GM12878 (cell line): Measurements from ENCODE around the gene C1QTNF5. TPM values are rescaled to one million over a fixed set of nuclear protein-coding genes. Genes with fewer than 3 reads are reported as not detected.

Experiments used
- ATAC-seq: fragments of 200-7000 bp; cut with Tn5 transposase; 3 replicates; pipeline ENCODE4 v1.9.1; 2020; ENCODE audit warnings: mild to moderate bottlenecking, moderate library complexity
- BruUV-seq: library from RNA; stranded (reverse); fragments of 400-500 nt; replicated peaks from 2 replicates; lab custom pipeline; 2021; lab: Mats Ljungman, UMichigan
- CTCF ChIA-PET: fragments of 300-600 bp; sonication (Branson Sonifier 250); formaldehyde crosslinking; extraction: SDS; loops from one replicate; lab custom pipeline; 2021; ENCODE audit warnings: inconsistent platforms; lab: Yijun Ruan, JAX
- POLR2A ChIA-PET: fragments of 350-600 bp; formaldehyde crosslinking; extraction: SDS; loops from one replicate; lab custom pipeline; 2021; ENCODE audit warnings: inconsistent platforms; lab: Charles Lee
- RAD21 ChIA-PET: fragments of 300-600 bp; sonication (Branson Sonifier 250); formaldehyde crosslinking; loops from one replicate; lab custom pipeline; 2023; ENCODE audit warnings: antibody characterized with exemption; ENCODE audit not compliant: unreplicated experiment; lab: Charles Lee
- SMC1A ChIA-PET: fragments of 300-600 bp; sonication (Branson Sonifier 250); formaldehyde crosslinking; loops from one replicate; lab custom pipeline; 2023; ENCODE audit not compliant: unreplicated experiment, uncharacterized antibody; lab: Charles Lee
- DNase-seq: peaks from one replicate; pipeline ENCODE4 v3.0.0-alpha.2; 2011; ENCODE audit warnings: low read depth, low spot score
- FAIRE-seq: peaks from 3 replicates; lab custom pipeline; 2011; peaks lifted over from hg19 to GRCh38; lab: Jason Lieb, UNC
- H2AFZ ChIP-seq: 2 replicates; pipeline ENCODE4 v1.6.0; 2011; ENCODE audit warnings: low read depth, low read length, control low read depth; ENCODE audit not compliant: control insufficient read depth
- H3K27ac ChIP-seq: 2 replicates; pipeline ENCODE4 v1.5.1; 2011; ENCODE audit warnings: control low read depth; ENCODE audit not compliant: control insufficient read depth, insufficient read depth
- H3K27me3 ChIP-seq, 2 experiments: replicated peaks in 1 of 2; 2 replicates each; pipeline versions ENCODE4 v1.6.0 to v1.6.1; 2011; ENCODE audit warnings: low read length in 1 of 2; ENCODE audit not compliant: control insufficient read depth in 2 of 2, insufficient read depth in 2 of 2
- H3K36me3 ChIP-seq, 2 experiments: 2 replicates each; pipeline ENCODE4 v1.5.1; 2011; ENCODE audit warnings: low read length in 1 of 2; ENCODE audit not compliant: control insufficient read depth in 2 of 2, insufficient read depth in 2 of 2
- H3K4me1 ChIP-seq: 2 replicates; pipeline ENCODE4 v1.6.1; 2011; ENCODE audit warnings: mild to moderate bottlenecking, low read length, moderate library complexity, mixed read lengths; ENCODE audit not compliant: control insufficient read depth, insufficient read depth
- H3K4me2 ChIP-seq: 2 replicates; pipeline ENCODE4 v1.6.0; 2011; ENCODE audit warnings: control low read depth; ENCODE audit not compliant: control insufficient read depth, insufficient read depth
- H3K4me3 ChIP-seq: fragments of 200-600 bp; sonication (generic); 2 replicates; pipeline ENCODE4 v1.5.1; 2016
- H3K79me2 ChIP-seq: 2 replicates; pipeline ENCODE4 v1.6.0; 2011; ENCODE audit warnings: low read length; ENCODE audit not compliant: control insufficient read depth, insufficient read depth
- H3K9ac ChIP-seq: 2 replicates; pipeline ENCODE4 v1.8.0; 2011; ENCODE audit warnings: low read length, control low read depth, mixed read lengths; ENCODE audit not compliant: control insufficient read depth, insufficient read depth
- H3K9me3 ChIP-seq: replicated peaks from 3 replicates; pipeline ENCODE4 v1.5.1; 2011; ENCODE audit warnings: mild to moderate bottlenecking, low read length; ENCODE audit not compliant: control insufficient read depth, insufficient read depth
- H4K20me1 ChIP-seq: 2 replicates; pipeline ENCODE4 v1.6.0; 2011; ENCODE audit not compliant: control insufficient read depth, insufficient read depth
- ASH2L ChIP-seq: fragments of 300-600, 200-600 bp; sonication (generic); IDR thresholded peaks from 2 replicates; pipeline ENCODE4 v1.6.1; 2017; ENCODE audit warnings: low read depth, mild to moderate bottlenecking, borderline replicate concordance
- CUX1 ChIP-seq: IDR thresholded peaks from 2 replicates; pipeline ENCODE4 v1.6.1; 2012; ENCODE audit warnings: improper control_type of control experiment, low read depth, low read length; ENCODE audit not compliant: insufficient replicate concordance
- ELK1 ChIP-seq: IDR thresholded peaks from 2 replicates; pipeline ENCODE4 v1.6.1; 2012; ENCODE audit warnings: low read depth, low read length, improper control_type of control experiment
- GATAD2B ChIP-seq: fragments of 450-650 bp; conservative IDR thresholded peaks from 2 replicates; pipeline ENCODE4 v1.6.1; 2017; ENCODE audit warnings: low read depth, mild to moderate bottlenecking, moderate library complexity
- HCFC1 ChIP-seq: fragments of 150-350 bp; IDR thresholded peaks from 2 replicates; pipeline ENCODE4 v1.6.1; 2014; ENCODE audit warnings: low read length
- HDGF ChIP-seq: fragments of 450-650 bp; IDR thresholded peaks from 2 replicates; pipeline ENCODE4 v1.6.1; 2016; ENCODE audit warnings: antibody characterized with exemption
- MEF2B ChIP-seq: fragments of 450-650 bp; IDR thresholded peaks from 2 replicates; pipeline ENCODE4 v1.6.1; 2018; ENCODE audit warnings: mild to moderate bottlenecking, moderate library complexity; ENCODE audit not compliant: partially characterized antibody, poor library complexity, severe bottlenecking
- MYC ChIP-seq: IDR thresholded peaks from 2 replicates; pipeline ENCODE4 v1.6.1; 2011; ENCODE audit warnings: mild to moderate bottlenecking, low read length, moderate library complexity, inconsistent platforms; ENCODE audit not compliant: insufficient read depth, insufficient replicate concordance, insufficient read length, severe bottlenecking
- NFIC ChIP-seq: IDR thresholded peaks from 2 replicates; pipeline ENCODE4 v1.6.1; 2012; ENCODE audit warnings: low read depth, mild to moderate bottlenecking, inconsistent platforms, low read length, moderate library complexity
- ZNF24 ChIP-seq: fragments of 450-650 bp; IDR thresholded peaks from 2 replicates; pipeline ENCODE4 v1.6.1; 2017; ENCODE audit warnings: antibody characterized with exemption, mild to moderate bottlenecking
- WGBS: methylation state at CpG from one replicate; pipeline ENCODE4 v1.1.6; 2016; ENCODE audit warnings: low lambda C conversion rate; ENCODE audit not compliant: insufficient replicate concordance, insufficient coverage; ENCODE audit errors: missing lambda C conversion rate; 5-methylcytosine and 5-hydroxymethylcytosine counted together
- in situ Hi-C: fragments of 300-500 bp; cut with MboI; formaldehyde crosslinking; loops from 9 replicates; pipeline ENCODE4 v1.14.3; 2018; ENCODE audit warnings: mixed read lengths
- intact Hi-C: fragments of 100-400 bp; cut with micrococcal nuclease; formaldehyde crosslinking; loops from one replicate; pipeline ENCODE4 v1.14.2; 2022; ENCODE audit not compliant: unreplicated experiment
- polyA plus RNA-seq, 11 experiments: library from polyadenylated mRNA; depleted of rRNA in 4 of 11; unstranded in 6 of 11; stranded (reverse) in 5 of 11; fragments of >200 nt; fragmentation: Nextera tagmentation in 4 of 11; fragmentation: Illumina TruSeq in 1 of 11; extraction: Ambion mirVana in 4 of 11; extraction: Trizol in 1 of 11; gene quantifications; 1 replicate in 1 of 11; 2 replicates in 10 of 11; pipeline versions ENCODE4 v1.2.1 to v1.2.3, GENCODE V29; 2011 to 2016; ENCODE audit warnings: inconsistent platforms in 2 of 11, missing spikeins in 2 of 11, low read depth in 1 of 11
- total RNA-seq, 4 experiments: library from RNA; depleted of rRNA in 3 of 4; stranded (reverse); fragments of >200 nt in 3 of 4; fragmentation: Illumina TruSeq in 1 of 4; extraction: Trizol in 1 of 4; gene quantifications; 2 replicates each; pipeline versions ENCODE4 v1.2.1 to v1.2.3, GENCODE V29; 2013 to 2021
- TF ChIP-seq, protein P1 (sequence below): fragments of 450-650 bp; IDR thresholded peaks from 2 replicates; pipeline ENCODE4 v1.6.1; 2017; ENCODE audit warnings: mild to moderate bottlenecking

C1QTNF5 gene
- total and polyA plus RNA-seq, 10 of the 15 experiments (the other 5 are each of a cell fraction or from before 2014, with no cell fraction given): not detected

GRCh38 chr11:119350302-119350701 is 9.6 kb upstream of the C1QTNF5 start:
- in situ Hi-C loops (no loop called here), intact Hi-C loops (no loop called here)
- Histone ChIP-seq H3K79me2 (no peaks in the 10 kb centered on the region), H4K20me1 (no peaks in the 10 kb centered on the region), H3K4me1 (no peaks in the 10 kb centered on the region), H3K9ac (no peak overlapping the region), H3K4me2 (no peak overlapping the region), H3K36me3 (no peaks in the 10 kb centered on the region), H3K27me3 (peaks cover 0 to 2% of the 10 kb centered on the region in 2 experiments; a peak in 1 of 4 replicates), H2AFZ (no peak overlapping the region), H3K4me3 (no peak overlapping the region), H3K9me3 (no peaks in the 10 kb centered on the region), H3K27ac (no peak overlapping the region)
- ChIA-PET RAD21 (no interaction called here), CTCF (interaction anchor here (1.2 to 4.5 kb wide), 2 partner anchors 24 to 124 kb away, joined by 5 to 19 read pairs; no protein-coding TSS in a partner anchor), SMC1A (no interaction called here), POLR2A (no interaction called here)
- 17% methylated on average over 6 of the region's 6 CpGs for WGBS
- FAIRE-seq: no peak
- TF ChIP-seq MYC (no peak), ASH2L (no peak), HDGF (no peak), ELK1 (no peak), ZNF24 (no peak), GATAD2B (no peak), NFIC (no peak), MEF2B (no peak), HCFC1 (no peak), CUX1 (no peak)
- TF ChIP-seq, protein P1, sequence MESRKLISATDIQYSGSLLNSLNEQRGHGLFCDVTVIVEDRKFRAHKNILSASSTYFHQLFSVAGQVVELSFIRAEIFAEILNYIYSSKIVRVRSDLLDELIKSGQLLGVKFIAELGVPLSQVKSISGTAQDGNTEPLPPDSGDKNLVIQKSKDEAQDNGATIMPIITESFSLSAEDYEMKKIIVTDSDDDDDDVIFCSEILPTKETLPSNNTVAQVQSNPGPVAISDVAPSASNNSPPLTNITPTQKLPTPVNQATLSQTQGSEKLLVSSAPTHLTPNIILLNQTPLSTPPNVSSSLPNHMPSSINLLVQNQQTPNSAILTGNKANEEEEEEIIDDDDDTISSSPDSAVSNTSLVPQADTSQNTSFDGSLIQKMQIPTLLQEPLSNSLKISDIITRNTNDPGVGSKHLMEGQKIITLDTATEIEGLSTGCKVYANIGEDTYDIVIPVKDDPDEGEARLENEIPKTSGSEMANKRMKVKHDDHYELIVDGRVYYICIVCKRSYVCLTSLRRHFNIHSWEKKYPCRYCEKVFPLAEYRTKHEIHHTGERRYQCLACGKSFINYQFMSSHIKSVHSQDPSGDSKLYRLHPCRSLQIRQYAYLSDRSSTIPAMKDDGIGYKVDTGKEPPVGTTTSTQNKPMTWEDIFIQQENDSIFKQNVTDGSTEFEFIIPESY: no peak
- ATAC-seq: peak; percentile 23; the same call in 2 of the 3 replicates
- no TSS peak for BruUV-seq
- DNase-seq: no peak
